ENCODE data around the gene WHAMM.

- TF ChIP-seq EZH2phosphoT487 (IDR thresholded peaks at IDR 0.05; ENCODE audit: insufficient read depth, low read depth) (no peak), EZH2 (IDR thresholded peaks at IDR 0.05; ENCODE audit: insufficient read depth, poor library complexity, severe bottlenecking) (no peak)
These were observed 3.6 kb downstream of the WHAMM start for GRCh38 chr15:82812994-82813393.
